ENCODE measurements around the gene SLC5A6. TPM values are rescaled to one million over a fixed set of nuclear protein-coding genes. Genes with fewer than 3 reads are reported as not detected.
A peak's percentile ranks its signal among the peaks of the same experiment; 100 is the strongest.

SLC5A6 gene
- total and polyA plus RNA-seq, 2 of the 4 experiments (the other 2 are of a cell fraction): 28.8 to 34.2 TPM

GRCh38 chr2:27249891-27250651 lies 38.0 kb upstream of the SLC5A6 start:
- no peaks in the 10 kb centered on the region for H3K9me3 ChIP-seq (ENCODE audit: control insufficient read depth, insufficient read depth, low read length)
- no peak overlapping the region for H3K9ac ChIP-seq (ENCODE audit: low read depth, low read length)
- H3K4me1 ChIP-seq (ENCODE audit: control insufficient read depth, insufficient read depth, low read length): peaks cover under 1% of the 10 kb centered on the region
- peak overlapping the region; percentile 76 for H2AFZ ChIP-seq (replicated peaks; ENCODE audit: low read length, poor library complexity)
- no peak overlapping the region for H3K23ac ChIP-seq (ENCODE audit: low read depth, low read length)
- BruUV-seq (replicated peaks): no TSS peak
- ChIA-PET POLR2A (ENCODE audit: unreplicated experiment) (no interaction called here), CTCF (interaction anchor here (0.6 kb wide), 1 partner anchor 75 kb away, joined by 3 read pairs; no protein-coding TSS in a partner anchor)
- H4K91ac ChIP-seq (ENCODE audit: insufficient read depth, low read depth, low read length): no peak overlapping the region
- H3K14ac ChIP-seq (replicated peaks; ENCODE audit: low read depth, low read length): no peak overlapping the region
- no peak overlapping the region for H4K5ac ChIP-seq (ENCODE audit: low read depth, low read length)
- H3K27ac ChIP-seq (ENCODE audit: insufficient read depth, low read length): no peak overlapping the region
- no peak overlapping the region for H3K4ac ChIP-seq (ENCODE audit: low read depth, low read length)
- in situ Hi-C loops (cut with MboI; ENCODE audit: low sequenced_read_pairs): no loop called here
- H3K36me3 ChIP-seq (ENCODE audit: control insufficient read depth, insufficient read depth, low read length): peaks cover 2% of the 10 kb centered on the region; the same call in 1 of the 2 replicates
- H3K56ac ChIP-seq (ENCODE audit: extremely low read depth, insufficient read depth, low read length): no peak overlapping the region
- no peak overlapping the region for H3K18ac ChIP-seq (ENCODE audit: low read depth, low read length)
- H2BK120ac ChIP-seq (ENCODE audit: low read depth, low read length): no peak overlapping the region
- H4K8ac ChIP-seq (ENCODE audit: low read depth in 2 of 2, low read length in 2 of 2): no peak overlapping the region; a peak in 1 of 4 replicates
- 0 out of 2 replicates have a peak, but pooled peaks cover 2% of the 10 kb centered on the region for H3K9me1 ChIP-seq (ENCODE audit: insufficient read depth, low read length)
- H4K20me1 ChIP-seq (ENCODE audit: insufficient read depth, low read length): no peaks in the 10 kb centered on the region
- DNase-seq (peak; percentile 31), ATAC-seq (ENCODE audit: low read depth) (peak; percentile 81)
- H2BK20ac ChIP-seq (ENCODE audit: low read depth, low read length): no peak overlapping the region; the same call in 1 of the 2 replicates
- H2BK15ac ChIP-seq (ENCODE audit: low read depth, low read length): no peak overlapping the region
- H3K4me3 ChIP-seq (ENCODE audit: insufficient read depth, low read depth, low read length): no peak overlapping the region
- dilution Hi-C loops (cut with HindIII; ENCODE audit: low sequenced_read_pairs, unreplicated experiment): no loop called here
- no peak overlapping the region for H3K4me2 ChIP-seq (ENCODE audit: low read depth, low read length)
- TF ChIP-seq CTCF (conservative IDR thresholded peaks at IDR 0.05; ENCODE audit: low read depth, low read length): peak; percentile 78
- no peak for TF ChIP-seq NFE2L2 (IDR thresholded peaks at IDR 0.05; ENCODE audit: low read depth, low read length)
- peak; percentile 72 for TF ChIP-seq SMC3 (IDR thresholded peaks at IDR 0.05; ENCODE audit: low read depth, low read length)
- TF ChIP-seq RAD21 (IDR thresholded peaks at IDR 0.05; ENCODE audit: low read length): peak; percentile 81
- H3K79me1 ChIP-seq (ENCODE audit: low read depth in 1 of 2, low read length in 2 of 2): no peaks in the 10 kb centered on the region
- H2AK9ac ChIP-seq (replicated peaks; ENCODE audit: low read depth, low read length, poor library complexity): peak overlapping the region; percentile 15
- no peak overlapping the region for H2BK5ac ChIP-seq (ENCODE audit: low read depth, low read length, poor library complexity, severe bottlenecking)
- H3K27me3 ChIP-seq (ENCODE audit: control insufficient read depth, insufficient read depth, low read length): peaks cover 11% of the 10 kb centered on the region
- intact Hi-C loops (cut with micrococcal nuclease): loop anchor here (1.0 kb wide), 1 partner anchor 53 kb away; no protein-coding TSS in a partner anchor
- 34% methylated on average over 11 of the region's 22 CpGs; no CpG with 5 or more reads in 1 of the 2 experiments for WGBS, 2 experiments (ENCODE audit: extremely low coverage in 2 of 2, insufficient read length in 1 of 2)
- no peak overlapping the region for H2AK5ac ChIP-seq (ENCODE audit: low read depth, low read length)

Data from IMR-90 (cell line).